Measurements from ENCODE around the gene LRRC42.
"Not testable (repeated sequence)": the region's sequence is repeated elsewhere in the genome, so short reads cannot be mapped to it uniquely, and the experiment has no call there.

LRRC42 gene

DNA sequence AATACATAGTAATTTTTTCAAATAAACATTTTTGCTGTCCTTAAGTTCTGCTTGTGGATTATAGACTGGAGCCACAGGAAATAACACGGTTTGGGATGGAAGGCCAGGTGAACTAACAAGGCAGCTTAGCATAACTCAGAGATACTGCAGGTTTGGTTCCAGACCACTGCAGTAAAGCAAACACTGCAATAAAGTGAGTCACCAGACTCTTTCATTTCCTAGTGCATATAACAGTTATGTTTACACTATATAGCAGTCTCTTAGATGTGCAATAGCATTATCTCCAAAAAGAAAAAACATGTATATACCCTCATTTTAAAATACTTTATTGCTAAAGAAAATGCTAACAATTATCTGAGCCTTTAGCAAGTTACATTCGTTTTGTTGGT lies 22.0 kb downstream of the LRRC42 start:
- DNase-seq: no peak

- DNase-seq: not testable (repeated sequence)
These were observed 23.2 kb downstream of the LRRC42 start for GRCh38 chr1:53969323-53969722.

DNA sequence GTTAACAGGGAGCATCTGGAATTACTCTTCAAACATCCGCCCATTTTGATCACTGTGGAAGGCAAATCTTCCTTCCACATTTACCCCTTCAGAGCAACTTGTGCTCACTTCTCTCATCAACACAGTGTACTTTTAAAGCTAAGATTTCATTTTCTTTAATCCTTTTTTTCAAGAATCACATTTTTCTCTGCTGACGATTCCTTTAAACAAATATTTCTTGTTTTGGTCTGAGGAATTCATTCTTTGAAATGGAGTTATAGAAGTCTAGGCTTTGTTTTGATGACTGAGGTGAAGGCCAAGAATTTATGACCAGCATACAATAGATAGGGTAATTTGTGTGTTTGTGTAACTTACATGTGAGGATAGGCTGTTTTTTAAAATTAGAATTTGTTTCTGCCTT lies 25.6 kb downstream of the LRRC42 start:
- DNase-seq: no peak

DNA sequence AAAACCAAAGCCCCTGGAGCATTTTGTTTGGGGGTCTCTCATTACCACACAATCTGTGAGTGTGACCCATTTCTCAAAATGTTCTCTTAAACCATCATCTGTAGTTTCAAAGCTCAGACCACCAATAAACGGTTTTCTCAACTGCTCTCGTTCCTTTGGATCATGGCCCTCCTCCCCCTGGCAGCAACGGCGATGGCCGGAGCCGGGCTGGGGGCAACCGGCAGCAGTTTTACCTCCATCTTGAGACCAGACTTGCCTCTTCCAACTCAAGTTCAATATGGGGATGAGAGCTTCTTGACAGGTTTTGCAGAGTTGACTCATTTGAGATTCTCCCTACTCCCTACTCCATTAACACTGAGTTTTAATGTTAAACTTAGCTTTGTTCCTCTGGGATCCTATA lies 29.7 kb downstream of the LRRC42 start:
- no peak for DNase-seq

DNA sequence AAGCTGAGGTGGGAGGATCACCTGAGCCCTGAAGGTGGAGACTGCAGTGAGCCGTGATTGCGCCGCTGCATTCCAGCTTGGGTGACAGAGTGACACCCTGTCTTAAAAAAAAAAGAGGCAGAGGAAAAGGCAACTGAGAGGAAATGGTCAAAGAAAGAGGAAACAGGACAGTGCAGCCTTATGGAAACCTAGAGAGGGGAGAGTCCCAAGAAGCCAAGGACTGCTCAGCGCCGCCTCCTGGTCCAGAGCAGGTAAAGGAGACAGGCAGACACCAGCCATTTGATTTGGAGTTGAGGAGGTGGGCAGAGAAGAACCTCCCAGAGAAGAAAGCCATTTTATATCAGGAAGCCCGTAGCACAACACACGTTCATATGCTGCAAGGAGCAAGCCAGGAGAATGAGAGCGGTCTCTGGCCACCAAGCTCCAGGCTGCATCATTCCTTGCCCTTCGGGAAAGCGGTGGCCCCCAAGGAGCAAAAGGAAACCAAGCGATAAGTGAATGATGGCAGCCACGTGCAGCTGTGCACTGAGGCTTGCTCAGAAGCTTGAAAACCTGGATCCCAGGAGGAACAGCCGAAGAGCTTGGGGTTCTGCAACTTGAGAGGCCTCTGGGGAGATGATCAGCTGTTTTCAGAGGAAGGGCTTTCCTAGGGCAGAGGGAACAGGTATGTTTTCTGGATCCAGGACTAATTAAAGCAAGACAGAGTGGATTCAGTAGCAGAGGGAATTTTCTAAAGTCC lies 33.7 kb downstream of the LRRC42 start:
- DNase-seq: no peak

DNA sequence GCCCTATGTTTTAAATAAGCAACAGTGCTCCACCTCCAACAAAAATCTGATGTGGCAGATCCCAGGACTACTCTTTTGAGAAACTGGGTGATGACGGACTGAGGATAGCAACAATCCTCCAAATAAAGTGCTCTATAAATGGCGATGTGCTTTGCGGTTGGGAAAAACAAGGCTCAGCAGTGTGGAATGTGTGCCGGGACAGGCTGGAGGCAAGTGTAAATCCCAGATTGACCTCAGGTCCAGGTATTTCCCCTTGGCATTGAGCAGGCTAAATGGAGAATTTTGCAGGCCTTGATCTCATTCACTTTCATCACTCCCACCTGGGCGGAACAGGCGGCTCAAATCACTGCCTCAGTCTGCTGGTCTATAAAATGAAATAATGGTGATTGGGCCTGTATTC lies 35.1 kb downstream of the LRRC42 start:
- no peak for DNase-seq

DNA sequence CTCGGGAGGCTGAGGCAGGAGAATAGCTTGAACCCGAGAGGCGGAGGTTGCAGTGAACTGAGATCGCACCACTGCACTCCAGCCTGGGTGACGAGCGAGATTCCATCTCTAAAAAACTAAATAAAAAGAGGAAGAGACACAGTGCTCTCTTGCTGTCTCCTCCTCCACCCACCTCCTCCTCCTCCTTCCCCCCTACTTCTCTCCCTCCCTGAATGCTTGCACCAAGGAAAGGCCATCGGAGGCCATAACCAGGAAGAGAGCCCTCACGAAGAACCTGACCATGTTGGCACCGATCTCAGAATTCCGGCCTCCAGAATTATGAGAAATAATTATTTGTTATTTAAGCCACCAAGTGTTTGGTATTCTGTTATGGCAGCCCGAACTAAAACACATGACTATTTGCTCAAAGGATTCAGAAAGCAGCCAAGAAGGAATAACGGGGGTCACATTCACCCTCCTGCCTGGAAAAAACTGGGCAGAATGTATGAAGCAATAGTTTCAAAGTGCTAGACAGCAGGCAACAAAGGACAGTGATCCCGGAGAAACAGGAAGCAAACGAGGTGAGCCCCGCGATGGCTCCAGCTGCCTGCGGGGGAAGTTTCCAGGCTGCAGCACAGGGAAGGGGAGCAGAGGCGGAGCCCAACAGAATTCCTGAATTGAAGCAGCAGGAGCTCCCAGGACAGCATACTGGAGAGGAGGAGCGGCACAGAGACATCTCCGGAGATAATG lies 36.0 kb downstream of the LRRC42 start:
- DNase-seq: no peak

DNA sequence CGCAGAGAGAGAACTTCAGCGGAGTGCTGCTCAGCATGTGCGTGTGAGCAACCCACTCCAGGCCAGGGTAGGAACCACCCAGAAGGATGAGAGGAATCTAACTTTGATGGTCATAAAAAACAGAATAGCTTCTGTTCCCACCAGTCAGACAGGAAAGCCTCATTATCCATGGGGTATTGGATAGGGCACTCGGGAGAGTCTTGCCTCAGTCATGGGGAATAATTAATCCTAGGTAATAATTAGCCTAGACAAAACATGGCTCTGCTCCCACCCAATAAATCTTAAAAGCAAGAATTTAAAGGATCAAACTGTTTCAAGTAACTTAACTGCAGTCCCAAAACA lies 36.6 kb downstream of the LRRC42 start:
- DNase-seq: no peak

DNA sequence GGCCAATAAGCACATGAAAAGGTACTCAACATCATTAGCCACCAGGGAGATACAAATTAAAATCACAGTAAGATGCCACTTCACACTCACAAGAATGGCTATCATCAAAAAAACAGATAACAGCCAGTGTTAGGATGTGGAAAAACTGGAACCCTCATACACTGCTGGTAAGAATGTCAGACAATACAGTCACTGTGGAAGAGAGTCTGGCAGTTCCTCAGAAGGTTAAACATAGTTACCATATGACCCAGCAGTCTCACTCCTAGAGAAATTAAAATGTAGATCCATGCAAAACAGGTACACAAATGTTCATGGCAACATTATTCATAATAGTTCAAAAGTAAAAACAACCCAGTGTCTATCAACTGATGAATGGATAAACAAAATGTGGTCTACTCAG lies 38.6 kb downstream of the LRRC42 start:
- DNase-seq: no peak

DNA sequence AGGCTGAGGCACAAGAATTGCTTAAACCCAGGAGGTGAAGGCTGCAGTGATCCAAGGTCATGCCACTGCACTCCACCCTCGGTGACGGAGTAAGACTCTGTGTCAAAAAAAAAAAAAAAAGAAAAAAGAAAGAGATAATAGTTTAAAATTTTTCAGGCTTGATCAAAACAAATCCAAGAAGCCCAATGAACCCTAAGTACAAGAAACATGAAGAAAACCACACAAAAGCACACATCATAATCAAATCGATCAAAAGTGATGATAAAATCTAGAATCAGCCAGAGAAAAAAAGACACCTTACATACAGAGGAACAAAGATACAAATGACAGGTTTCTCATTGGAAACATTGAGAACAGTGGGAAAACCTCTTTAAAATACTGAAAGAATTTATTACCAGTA lies 40.3 kb downstream of the LRRC42 start:
- no peak for DNase-seq

- no peak for DNase-seq
These were observed 41.7 kb downstream of the LRRC42 start for GRCh38 chr1:53987880-53988279.

GRCh38 chr1:53992085-53992874 lies 46.1 kb downstream of the LRRC42 start:
- no peak for DNase-seq

DNA sequence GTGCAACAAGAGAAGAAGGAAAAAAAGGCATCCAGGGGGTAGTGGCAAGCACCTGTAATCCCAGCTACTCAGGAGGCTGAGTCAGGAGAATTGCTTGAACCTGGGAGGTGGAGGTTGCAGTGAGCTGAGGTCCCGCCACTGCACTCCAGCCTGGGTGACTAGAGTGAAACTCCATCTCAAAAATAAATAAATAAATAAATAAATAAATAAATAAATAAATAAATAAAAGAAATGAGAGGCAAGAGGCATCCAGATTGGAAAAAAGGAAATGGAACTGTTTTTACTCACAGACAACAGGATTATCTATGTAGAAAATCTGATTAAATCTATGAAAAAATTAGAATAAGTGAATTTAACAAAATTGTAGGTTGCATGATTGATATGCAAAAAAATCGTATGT lies 48.4 kb downstream of the LRRC42 start:
- DNase-seq: not testable (repeated sequence)

GRCh38 chr1:53995683-53996082 lies 49.5 kb downstream of the LRRC42 start:
- DNase-seq: no peak

- no peak for DNase-seq
These were observed 52.1 kb downstream of the LRRC42 start for GRCh38 chr1:53998223-53998622.

DNA sequence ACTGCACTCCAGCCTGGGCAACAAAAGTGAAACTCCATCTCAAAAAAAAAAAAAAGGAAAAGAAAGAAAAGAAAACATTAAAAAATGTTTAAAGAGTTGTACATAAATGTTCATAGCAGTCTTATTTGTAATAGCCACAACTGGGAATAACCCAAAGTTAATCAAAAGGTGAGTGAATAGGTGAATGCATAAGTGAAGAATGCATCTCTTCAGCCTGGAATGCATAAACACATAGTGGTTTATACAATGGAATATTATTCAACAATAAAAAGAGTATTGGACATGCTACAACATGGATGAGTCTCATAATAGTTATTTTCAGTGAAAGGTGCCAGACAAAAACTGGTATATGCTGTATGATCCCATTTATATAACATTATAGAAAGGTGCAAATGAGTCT lies 53.8 kb downstream of the LRRC42 start:
- no peak for DNase-seq

DNA sequence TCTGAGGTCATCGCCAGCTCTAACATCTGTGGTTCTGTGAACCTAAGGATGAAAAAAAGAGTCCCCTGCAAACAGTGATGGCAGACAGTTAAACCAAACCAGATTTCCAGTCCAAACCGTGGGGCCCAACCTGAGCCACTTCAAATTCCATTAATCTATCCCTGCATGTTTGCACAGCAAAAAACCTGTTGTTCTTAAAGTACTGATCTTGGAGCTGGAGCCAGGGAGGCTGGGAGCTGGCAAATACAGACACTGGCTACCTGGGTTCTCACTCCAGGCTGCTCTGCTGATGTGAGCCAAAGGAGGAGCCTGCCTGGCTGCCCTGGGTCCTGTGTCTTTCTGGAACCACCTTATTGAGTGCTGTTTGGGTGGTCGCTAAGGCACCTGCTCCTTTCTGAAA lies 55.4 kb downstream of the LRRC42 start:
- no peak for DNase-seq

DNA sequence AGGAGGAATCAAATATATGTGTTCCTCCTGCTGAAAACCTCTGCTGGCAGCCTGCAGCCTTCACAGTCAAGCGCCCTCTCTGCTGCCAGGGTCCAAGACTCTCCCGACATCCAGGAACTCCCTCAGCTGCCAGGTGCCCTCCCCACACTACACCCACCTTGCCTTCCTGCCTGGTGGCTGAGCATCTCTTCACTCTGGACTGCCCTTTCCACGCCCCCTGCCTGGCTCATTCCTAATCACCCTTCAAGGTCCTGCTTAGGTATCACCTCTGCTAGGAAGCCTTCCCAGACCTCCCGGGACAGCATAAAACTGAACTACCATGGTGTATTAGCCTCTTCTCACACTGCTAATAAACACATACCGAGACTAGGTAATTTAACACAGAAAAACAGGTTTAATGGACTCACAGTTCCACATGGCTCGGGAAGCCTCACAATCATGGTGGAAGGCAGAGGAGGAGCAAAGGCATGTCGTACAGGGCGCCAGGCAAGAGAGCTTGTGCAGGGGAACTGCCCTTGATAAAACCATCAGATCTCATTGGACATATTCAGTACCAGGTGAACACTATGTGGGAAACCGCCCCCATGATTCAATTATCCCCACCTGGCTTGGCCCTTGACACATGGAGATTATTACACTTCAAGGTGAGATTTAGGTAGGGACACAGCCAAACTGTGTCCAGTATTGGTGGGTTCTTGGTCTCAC lies 56.5 kb downstream of the LRRC42 start:
- DNase-seq: no peak

- no peak for DNase-seq
These were observed 57.1 kb downstream of the LRRC42 start for GRCh38 chr1:54003249-54003646.

DNA sequence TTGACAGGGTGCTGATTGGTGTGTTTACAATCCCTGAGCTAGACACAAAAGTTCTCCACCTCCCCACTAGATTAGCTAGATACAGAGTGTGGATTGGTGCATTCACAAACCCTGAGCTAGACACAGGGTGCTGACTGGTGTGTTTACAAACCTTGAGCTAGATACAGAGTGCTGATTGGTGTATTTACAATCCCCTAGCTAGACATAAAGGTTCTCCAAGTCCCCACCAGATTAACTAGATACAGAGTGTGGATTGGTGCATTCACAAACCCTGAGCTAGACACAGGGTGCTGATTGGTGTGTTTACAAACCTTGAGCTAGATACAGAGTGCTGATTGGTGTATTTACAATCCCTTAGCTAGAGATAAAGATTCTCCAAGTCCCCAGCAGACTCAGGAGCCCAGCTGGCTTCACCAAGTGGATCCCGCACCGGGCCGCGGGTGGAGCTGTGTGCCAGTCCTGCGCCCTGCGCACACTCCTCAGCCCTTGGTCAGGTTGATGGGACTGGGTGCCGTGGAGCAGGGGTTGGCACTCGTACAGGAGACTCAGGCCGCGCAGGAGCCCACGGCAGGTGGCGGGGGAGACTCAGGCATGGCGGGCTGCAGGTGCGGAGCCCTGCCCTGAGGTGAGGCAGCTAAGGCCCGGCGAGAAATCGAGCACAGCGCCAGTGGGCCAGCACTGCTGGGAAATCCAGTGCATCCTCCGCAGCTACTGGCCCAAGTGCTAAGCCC lies 57.8 kb downstream of the LRRC42 start:
- DNase-seq: not testable (repeated sequence)

DNA sequence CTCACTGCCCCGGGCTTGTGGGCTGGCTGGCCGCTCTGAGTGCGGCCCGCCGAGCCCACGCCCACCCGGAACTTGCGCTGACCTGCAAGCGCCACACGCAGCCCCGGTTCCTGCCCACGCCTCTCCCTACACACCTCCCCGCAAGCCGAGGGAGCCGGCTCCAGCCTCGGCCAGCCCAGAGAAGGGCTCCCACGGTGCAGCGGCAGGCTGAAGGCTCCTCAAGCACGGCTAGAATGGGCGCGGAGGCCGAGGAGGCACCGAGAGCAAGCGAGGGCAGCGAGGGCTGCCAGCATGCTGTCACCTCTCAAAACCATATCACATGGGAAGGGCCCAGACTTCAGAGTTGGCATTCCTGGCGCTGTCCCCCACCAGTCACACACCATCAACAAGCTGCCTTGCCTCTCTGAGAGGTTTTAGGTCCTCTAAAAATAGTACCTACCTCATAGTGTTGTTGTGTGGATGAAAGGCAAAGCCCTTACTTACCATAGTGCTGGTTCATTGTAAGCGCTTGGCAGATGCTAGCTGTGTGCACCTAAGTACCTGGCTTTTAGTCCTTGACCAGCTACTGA lies 58.4 kb downstream of the LRRC42 start:
- DNase-seq: no peak

DNA sequence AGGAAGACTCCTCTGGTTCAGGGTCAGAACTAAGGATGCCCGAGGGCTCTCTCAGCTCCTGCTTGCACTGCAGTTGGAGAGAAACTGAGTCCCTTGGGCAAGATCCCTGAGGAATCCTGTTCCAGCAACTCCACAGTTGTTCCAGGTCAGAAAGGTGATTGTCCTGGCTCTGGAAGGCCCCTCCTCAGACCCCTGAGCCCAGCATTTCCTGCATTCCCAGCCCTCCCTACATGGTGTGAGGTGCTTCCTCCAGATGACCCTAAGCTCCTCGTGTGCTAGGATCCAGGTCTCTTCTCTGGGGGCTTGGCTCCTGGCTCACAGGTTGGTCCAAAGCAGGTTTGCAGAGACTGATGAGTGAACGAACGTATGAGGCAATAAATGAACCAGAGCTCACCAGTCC lies 60.4 kb downstream of the LRRC42 start:
- no peak for DNase-seq
